Ammon's horn (tissue), 1 donor: ENCODE results near the gene MDH1B.
"Not testable (repeated sequence)": the region's sequence is repeated elsewhere in the genome, so short reads cannot be mapped to it uniquely, and the experiment has no call there.

Experiments
- DNase-seq: peaks from one replicate; pipeline ENCODE4 v3.0.0-alpha.2; 2016; ENCODE audit warnings: low spot score

The MDH1B gene

GRCh38 chr2:206765242-206766056 lies at the start of gene MDH1B, which contains the start of gene FASTKD2:
Gene MDH1B, minus strand, starts transcription at chr2:206765328. Its CDS starts 57 bp downstream, at chr2:206765271.
Gene FASTKD2, plus strand, starts transcription at chr2:206765606. Its CDS starts 1,088 bp downstream, at chr2:206766694.
- DNase-seq, result peak; percentile 90

- no peak for DNase-seq
Measured at GRCh38 chr2:206814498-206814897, 49.4 kb upstream of the MDH1B start.

GRCh38 chr2:206812471-206812870 lies 47.3 kb upstream of the MDH1B start:
- not testable (repeated sequence) for DNase-seq

GRCh38 chr2:206807624-206808023 lies 42.5 kb upstream of the MDH1B start:
- not testable (repeated sequence) for DNase-seq

GRCh38 chr2:206805887-206806607 lies 40.9 kb upstream of the MDH1B start:
- DNase-seq, result no peak

- DNase-seq, result no peak
Measured at GRCh38 chr2:206804326-206804725, 39.2 kb upstream of the MDH1B start.

GRCh38 chr2:206802654-206803514 lies 37.8 kb upstream of the MDH1B start:
- no peak for DNase-seq

- DNase-seq, result no peak
Measured at GRCh38 chr2:206801418-206802189, 36.5 kb upstream of the MDH1B start.

GRCh38 chr2:206800506-206801417 lies 35.6 kb upstream of the MDH1B start:
- peak; percentile 89 for DNase-seq

- no peak for DNase-seq
Measured at GRCh38 chr2:206799083-206799482, 34.0 kb upstream of the MDH1B start.

- DNase-seq, result no peak
Measured at GRCh38 chr2:206798000-206798399, 32.9 kb upstream of the MDH1B start.

GRCh38 chr2:206797376-206797775 lies 32.2 kb upstream of the MDH1B start:
- DNase-seq, result no peak

- no peak for DNase-seq
Measured at GRCh38 chr2:206792645-206793044, 27.5 kb upstream of the MDH1B start.

GRCh38 chr2:206790311-206790935 lies 25.3 kb upstream of the MDH1B start:
- DNase-seq, result no peak

- no peak for DNase-seq
Measured at GRCh38 chr2:206784559-206785353, 19.6 kb upstream of the MDH1B start.

- no peak for DNase-seq
Measured at GRCh38 chr2:206783718-206784117, 18.6 kb upstream of the MDH1B start.

- DNase-seq, result no peak
Measured at GRCh38 chr2:206780671-206781070, 15.5 kb upstream of the MDH1B start.

GRCh38 chr2:206776432-206776831 lies 11.3 kb upstream of the MDH1B start:
- DNase-seq, result no peak

- DNase-seq, result no peak
Measured at GRCh38 chr2:206774871-206775270, 9.7 kb upstream of the MDH1B start.
